NK-92 (cell line): ENCODE data around the gene ZNF277.

Experiments used
- DNase-seq: peaks from one replicate; lab custom pipeline; 2025; ENCODE audit not compliant: unreplicated experiment; lab: John Stamatoyannopoulos, UW

Gene ZNF277

DNA sequence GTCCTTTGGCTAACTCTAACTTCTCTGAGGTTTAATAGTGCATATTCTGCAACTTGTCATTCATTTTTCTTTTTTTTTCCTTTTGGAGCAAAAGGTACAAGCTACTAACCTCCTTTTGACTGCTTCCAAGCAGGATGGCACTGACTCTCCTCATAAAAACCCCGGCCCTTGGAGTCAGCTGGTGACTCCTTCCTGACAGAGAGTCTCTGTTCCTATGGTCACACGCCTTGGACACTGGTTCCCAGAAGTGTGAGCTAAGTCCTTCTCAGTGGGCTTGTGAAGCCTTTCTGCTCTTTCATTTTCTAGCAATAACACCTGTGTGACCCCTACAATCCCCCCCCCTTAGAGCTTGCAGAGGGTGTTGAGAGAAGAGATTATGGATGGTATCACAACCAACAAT is 22.0 kb upstream of the ZNF277 start:
- no peak for DNase-seq

GRCh38 chr7:112185005-112185834 is 21.3 kb upstream of the ZNF277 start:
- DNase-seq, result no peak

- no peak for DNase-seq
Measured at GRCh38 chr7:112186300-112186699, 20.2 kb upstream of the ZNF277 start.

GRCh38 chr7:112188257-112188656 is 18.2 kb upstream of the ZNF277 start:
- DNase-seq, result no peak

GRCh38 chr7:112189691-112190090 is 16.8 kb upstream of the ZNF277 start:
- no peak for DNase-seq

GRCh38 chr7:112190120-112190519 is 16.4 kb upstream of the ZNF277 start:
- no peak for DNase-seq

DNA sequence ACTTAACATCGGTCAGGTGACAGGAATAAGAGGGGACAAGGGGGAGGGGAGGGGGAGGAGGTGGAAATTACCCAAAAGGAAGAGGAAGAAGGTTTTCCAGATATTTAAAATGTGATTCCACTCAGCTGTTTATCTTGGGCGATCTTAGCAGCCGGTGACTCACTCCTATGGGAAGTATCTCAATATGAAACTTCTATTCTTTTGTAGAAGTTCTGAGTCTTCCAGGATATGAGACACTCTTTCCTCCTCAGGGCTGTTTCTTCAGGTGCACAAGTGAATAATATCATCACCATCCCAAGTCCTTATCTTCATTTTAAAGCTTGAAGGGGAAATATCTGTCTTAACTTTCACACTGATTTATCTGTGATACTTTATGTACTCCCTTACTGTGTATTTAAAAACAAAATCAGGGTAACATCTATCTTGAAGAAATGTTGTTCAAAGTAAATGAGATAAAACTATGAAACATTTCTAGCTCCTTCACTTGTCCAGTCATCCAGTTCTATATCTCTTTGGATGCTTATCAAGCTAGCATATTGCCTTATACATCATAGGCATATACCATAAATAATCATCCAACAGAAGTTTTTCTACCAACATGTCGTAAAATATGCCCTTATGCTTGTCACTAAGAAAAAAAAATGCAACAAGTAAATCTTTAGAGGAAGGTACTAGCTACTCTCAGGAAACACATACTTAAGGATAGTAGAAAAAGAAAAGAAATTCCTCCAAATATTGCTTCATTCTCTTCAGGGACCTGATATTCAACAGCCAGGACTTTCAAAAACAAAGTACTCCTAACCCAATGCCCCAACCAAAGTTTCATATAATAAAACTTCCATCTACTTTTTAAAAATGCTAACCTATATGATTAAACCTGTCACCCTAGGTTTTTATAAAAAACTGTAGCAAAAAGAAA is 14.0 kb upstream of the ZNF277 start:
- no peak for DNase-seq

DNA sequence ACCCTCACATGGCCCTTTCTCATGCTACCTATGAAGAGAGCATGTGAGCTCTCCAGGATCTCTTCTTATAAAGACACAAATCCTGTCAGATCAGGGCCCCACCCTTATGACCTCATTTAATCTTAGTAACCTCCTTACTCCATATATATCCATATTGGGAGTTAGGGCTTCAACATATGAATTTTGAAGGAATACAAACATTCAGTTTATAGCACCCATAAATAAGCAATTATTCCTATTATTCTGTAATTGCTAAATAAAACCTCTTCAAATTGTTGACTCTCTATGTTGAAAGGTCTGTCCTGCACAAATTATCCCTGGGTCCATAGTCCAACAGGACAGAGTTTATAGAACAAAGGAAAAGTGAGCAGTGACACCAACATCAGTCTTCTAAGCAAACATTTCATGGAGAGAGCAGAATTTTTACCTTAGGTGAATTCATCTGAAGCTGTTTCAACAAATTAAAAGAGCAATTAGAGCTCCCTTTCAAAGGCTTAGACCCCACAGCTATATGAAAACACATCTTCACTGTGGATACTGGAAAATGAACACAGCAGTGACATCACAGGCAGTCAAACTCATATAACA is 12.5 kb upstream of the ZNF277 start:
- DNase-seq, result no peak

DNA sequence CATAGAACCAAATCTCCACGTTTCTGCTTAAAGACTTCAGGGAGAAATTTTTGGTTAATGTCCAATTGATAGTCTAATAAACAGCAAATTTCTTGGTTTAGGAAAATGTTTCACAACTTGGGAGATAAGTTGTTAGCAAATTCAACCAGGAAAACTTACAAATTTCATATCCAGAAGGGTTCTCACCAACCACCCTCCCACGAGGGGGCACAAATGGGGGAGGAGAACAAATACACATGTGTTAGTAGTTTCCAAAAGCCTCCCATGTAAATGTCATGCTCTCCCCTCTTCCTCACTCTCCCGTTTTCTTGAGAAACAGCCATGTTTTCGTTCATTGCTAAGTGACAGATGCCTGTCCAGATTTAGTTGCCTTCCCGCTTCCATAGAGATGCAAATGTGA is 10.8 kb upstream of the ZNF277 start:
- DNase-seq, result no peak

- no peak for DNase-seq
Measured at GRCh38 chr7:112197322-112197721, 9.2 kb upstream of the ZNF277 start.

GRCh38 chr7:112199035-112199655 is 7.3 kb upstream of the ZNF277 start:
- no peak for DNase-seq

DNA sequence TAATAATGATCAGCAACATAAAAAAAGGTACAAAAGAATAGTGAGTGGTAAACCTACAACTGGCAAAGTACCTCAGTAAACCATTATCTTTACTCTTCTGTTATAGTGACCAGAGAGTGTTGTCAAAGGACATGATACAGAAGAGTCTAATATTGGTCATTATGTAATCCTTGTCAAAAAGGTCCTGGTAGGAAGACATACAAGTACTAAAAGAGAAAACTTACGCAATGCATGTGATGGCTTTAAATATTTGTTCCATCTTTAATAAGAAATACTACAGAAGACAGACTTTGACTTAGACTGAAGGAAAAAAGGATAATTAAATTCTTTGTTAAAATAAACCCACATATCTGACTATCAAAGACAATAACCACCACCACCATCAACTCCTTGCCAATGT is 6.8 kb upstream of the ZNF277 start:
- no peak for DNase-seq

DNA sequence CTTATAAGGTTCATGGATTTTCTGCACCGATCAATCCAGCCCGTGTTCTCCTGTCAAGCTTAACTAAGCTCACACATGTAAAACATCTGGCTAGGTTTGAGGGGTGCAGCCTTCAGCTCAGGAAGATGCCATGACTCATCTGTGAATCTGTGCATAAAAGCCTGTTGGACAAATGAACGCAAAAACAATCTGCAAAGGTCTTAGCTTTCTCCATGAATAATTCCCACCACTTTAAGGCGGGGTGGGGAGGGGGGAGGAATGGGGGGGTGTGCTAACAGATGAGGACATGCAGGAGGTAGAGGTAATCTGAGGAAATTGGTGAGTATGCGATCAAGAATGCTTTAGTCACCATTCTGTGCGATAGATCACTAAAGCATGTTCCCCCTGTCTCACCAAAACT is 5.1 kb upstream of the ZNF277 start:
- no peak for DNase-seq

- no peak for DNase-seq
Measured at GRCh38 chr7:112201839-112202238, 4.7 kb upstream of the ZNF277 start.

DNA sequence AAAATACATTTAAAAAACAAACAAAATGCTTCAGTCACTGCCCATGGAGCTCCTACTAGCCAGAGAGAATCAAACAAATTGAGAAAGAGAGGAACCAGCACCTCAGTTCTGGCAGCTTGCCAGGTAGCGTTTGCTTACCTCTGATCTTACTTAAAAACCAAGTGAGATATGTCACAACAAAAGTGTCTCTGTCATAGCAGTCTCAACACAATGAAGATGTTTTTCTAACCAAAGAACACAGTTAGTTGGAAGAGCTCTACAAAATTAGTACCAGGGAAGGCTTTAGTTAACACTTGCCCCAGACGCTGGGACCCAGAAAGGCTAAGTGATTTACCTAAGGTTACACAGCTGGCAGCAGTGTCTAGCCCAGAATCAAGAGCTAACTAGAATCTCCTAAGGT is 3.7 kb upstream of the ZNF277 start:
- DNase-seq, result no peak

- no peak for DNase-seq
Measured at GRCh38 chr7:112203365-112203739, 3.1 kb upstream of the ZNF277 start.

- no peak for DNase-seq
Measured at GRCh38 chr7:112204499-112205342, 1.8 kb upstream of the ZNF277 start.

DNA sequence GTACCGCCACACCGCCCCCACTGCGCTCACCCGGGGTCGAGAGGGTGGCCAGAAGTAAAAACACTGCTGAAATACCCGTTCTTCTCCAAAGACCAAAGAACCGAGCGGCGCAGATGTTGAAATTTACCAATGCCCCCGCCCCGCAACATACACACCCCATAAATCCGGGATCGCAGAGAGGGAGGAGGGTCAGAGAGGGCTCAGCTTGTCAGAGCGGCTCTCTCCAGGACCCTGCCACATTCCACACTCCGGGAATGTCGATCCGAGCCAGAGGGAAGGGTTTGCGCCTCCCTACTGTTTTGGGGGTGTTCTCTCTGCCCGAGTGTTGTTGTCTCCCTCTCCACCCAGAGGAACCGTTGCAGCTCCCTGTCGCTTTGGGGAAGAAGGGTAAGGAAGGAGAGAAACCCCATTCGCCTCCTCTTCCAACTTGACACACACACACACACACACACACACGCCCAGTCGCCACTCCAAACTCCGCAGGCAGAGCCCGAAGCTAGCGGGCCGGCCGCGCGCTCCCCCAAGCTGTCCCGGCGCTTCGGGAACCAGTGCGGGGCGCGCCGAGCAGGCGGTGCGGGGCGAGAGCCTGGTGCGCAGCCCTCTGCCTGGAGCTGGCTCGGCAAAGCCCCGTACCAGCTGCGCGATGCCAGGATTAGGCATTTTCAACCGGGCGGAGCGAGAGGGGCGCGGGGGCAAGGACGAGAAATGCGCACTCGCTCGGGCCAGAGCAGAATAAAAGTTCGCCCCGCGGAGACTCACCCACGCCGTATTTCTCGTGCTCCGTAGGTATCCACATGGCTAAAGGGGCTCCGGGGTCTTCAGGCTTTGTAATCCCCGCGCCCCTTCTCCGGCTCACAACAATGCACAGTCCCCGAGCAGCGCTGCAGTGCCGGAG is 905 bp upstream of the ZNF277 start:
- DNase-seq, result no peak

DNA sequence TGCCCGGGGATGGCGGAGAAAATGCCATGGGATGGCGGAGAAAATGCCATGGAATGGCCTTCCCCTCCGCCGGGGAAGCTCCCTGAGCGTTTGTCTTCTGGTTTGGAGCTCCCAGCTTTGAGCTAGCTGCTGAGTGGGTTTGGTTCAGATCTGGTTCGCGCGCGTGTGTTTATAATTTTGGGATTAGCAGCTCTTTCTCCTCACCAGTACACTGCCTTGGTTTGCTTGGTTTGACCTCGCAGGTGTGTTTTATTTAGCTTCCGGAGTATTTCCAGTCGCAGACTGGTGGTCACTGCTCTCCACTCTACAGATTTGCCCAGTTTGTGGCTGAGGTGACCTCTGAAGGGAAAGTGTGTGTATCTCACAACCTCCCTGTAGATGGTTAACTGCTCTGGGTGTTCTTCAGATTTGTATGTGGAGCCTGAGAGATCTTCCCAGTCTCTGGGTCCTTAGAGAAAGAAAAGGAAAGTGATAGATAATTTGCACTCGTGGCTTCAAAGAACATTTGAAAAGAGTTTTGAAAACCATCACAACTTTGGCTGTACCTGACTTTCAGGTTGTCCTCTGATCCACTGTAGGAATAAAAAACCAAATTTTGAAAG is 597 bp downstream of the ZNF277 start:
- DNase-seq, result no peak
